ENCODE results near the gene TTC7B.

DNA sequence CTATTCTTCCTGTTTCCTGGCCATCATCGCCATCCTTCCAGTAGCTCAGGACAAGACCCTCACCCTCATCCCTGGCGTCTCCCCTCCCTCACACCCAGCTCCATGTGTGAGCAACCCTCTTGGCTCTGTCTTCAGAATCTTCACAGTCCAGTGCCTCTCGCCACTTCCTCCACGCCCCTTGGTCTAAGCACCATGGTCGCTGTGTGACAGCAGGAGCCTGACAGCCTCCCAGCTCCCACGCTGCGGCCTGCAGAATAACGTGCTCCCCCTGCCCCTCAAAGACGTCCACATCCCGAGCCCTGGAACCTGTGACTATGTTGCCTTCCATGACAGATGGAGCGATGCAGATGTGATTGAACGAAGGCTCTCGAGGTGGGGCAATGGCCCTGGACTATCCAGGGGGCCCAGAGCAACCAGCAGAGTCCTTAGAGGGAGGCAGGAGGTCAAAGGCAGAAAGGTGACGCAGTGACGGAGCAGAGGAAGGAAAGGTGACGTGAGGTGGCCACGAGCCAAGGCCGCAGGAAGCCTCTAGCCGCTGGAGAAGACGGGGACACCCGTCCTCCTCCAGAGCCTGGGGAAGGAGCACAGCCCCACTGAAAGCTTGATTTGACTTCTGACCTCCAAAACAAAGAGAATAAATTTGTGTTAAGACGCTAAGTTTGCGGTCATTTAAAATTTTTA, 279.6 kb downstream of the TTC7B start:
- TF ChIP-seq, protein P1, sequence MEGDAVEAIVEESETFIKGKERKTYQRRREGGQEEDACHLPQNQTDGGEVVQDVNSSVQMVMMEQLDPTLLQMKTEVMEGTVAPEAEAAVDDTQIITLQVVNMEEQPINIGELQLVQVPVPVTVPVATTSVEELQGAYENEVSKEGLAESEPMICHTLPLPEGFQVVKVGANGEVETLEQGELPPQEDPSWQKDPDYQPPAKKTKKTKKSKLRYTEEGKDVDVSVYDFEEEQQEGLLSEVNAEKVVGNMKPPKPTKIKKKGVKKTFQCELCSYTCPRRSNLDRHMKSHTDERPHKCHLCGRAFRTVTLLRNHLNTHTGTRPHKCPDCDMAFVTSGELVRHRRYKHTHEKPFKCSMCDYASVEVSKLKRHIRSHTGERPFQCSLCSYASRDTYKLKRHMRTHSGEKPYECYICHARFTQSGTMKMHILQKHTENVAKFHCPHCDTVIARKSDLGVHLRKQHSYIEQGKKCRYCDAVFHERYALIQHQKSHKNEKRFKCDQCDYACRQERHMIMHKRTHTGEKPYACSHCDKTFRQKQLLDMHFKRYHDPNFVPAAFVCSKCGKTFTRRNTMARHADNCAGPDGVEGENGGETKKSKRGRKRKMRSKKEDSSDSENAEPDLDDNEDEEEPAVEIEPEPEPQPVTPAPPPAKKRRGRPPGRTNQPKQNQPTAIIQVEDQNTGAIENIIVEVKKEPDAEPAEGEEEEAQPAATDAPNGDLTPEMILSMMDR (IDR thresholded peaks at IDR 0.05) = no peak
- TF ChIP-seq EZH2 (IDR thresholded peaks at IDR 0.05; ENCODE audit: borderline replicate concordance, insufficient read depth, low read depth, low read length, poor library complexity, severe bottlenecking) = no peak
